T-helper 1 cell (primary cell): Measurements from ENCODE around the gene ERCC5.

Experiments used
- DNase-seq, 5 donors: peaks; one replicate each; pipeline ENCODE4 v3.0.0-alpha.2; 2012 to 2020

ERCC5 gene

DNA sequence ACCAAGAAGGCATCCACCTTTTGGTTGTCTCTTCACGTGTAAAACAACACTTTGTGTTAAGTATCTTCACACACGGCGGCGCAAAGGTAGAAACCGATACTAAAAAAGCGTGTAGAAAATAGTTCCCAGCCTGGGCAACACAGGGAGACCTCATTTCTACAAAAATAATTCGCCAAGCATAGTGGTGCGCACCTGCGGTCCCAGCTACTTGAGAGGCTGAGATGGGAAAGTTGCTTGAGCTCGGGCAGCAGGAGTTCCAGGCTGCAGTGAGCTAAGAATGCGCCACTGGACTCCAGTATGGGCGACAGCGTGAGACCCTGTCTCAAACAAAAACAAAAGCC, 573 bp upstream of the ERCC5 start:
- DNase-seq: no peak

DNA sequence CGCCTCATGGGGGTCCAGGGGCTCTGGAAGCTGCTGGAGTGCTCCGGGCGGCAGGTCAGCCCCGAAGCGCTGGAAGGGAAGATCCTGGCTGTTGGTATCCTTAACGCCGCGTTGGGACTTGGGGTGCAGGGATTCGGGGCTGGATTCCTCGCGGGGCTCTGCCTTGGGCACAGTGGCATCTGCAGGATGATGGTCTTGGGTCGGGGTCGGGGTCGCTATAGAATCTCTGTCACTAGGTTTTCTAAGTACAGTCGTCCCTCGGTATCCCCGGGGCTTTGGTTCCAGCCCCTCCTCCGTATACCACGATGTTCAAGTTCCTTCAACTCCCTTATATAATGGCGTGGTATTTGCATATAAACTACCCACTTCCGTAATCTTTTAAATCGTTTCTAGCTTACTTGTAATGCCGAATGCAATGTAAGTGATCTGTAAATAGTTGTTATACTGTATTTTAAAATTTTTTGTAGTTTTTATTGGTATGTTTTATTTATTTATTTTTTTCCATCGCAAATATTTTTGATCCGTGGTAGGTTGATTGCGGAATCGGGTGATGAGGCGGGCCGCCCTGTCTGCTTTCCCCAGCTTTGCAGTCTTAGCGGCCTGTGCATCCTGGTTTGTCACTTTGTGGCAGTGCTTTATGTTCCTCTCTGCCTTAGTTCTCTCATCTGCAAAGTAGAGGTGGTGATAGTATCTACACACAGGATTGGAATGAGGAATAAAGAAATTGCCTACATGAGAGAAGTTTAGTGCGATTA, 606 bp downstream of the ERCC5 start:
- peak in 4 of 5 donors; percentile 12 to 62 (median 38) for DNase-seq

DNA sequence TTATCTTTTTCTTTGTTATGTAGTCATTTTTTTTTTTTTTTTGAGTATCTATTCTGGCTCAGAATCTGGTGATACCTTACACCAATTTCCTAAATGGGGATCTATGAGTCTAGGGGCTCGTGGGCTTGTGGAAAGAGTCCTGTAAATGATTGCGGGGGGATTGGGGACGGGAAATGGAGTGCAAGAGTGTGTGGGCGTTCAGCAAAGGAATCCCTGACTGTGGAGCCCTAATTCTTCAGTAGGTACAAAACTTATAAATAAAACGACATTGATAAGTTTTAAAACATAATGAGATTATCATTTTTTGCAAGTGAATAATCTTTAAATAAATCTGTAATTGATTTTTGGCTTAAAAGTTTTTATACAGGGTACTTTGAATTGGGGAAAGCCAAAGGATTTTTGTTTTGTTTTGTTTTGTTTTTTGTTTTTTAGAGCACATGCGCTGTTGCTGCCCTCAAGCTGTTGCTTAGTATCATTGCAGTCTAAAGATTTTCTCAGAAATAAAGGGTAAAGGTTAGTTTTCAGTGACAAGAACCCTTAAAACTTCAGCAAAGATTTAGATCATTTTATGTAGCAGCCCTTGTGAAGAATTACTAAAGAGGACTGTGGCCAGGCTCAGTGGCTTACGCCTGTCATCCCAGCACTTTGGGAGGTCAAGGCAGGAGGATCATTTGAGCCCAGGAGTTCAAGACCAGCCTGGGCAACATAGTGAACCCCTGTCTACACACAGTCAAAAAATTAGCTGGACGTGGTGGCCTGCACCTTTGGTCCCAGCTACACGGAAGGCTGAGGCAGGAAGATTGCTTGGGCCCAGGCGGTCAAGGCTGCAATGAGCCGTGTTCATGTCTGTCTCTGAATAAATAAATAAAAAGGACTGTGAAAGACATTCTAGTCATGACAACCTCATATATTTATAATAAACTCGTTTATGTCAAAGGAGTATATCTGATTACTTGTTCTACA, 1.7 kb downstream of the ERCC5 start:
- DNase-seq: peak in 1 of 5 donors; percentile 41

DNA sequence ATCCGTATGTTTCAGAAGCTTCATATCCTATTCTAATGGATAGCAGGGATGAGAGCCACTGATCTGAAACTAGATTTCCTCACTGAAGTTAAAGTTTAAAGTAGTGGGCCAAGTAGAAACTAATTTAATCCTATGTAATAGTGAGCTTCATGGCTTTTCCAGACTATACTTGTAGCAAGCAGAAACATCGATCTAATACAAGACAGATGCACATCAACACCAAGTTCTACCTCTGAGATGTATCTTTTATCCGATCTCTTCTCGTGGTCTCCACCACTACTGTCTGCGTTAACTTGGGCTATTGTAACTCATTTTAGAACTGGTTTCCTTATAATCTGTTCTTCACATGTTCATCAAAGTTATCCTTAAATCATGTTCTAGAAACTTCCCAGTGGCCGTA, 3.1 kb downstream of the ERCC5 start:
- DNase-seq: no peak

DNA sequence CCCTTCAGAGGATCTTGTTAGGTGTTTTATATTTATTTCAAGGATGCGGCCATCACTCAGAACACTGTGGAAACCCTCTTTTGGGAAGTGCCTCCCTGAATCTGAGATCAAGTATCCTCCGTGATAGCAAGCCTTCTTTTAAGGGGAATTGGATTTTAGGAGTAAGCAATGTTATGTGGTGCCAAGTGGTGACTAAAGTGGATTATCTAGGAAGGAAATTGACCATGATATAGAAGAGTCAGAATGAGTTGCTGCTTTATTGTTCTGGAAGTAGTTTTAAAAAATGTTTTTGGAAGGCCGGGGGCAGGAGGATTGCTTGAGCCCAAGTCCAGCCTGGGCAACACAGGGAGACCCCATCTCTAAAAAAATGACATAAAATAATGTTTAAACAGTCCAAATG, 6.7 kb downstream of the ERCC5 start:
- no peak for DNase-seq

DNA sequence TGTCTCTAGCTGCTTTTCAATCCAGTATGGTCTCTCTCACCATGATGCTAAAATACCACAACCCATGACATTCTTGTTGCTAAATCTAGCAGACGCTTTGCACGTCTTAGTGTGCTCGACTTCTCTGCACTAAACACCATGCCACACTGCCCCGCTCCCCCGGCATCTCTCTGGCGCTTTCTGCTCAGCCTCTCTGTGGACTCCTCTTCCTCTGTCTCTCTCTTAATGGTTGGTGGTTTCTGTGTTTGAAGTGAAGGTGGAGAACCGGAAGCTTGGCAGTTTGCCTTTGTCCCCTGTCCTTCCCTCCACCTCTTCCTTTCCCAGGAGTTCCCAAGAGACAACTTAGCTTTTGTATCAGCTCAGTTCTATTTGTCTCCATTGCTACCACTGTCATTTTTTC, 8.8 kb downstream of the ERCC5 start:
- DNase-seq: no peak

DNA sequence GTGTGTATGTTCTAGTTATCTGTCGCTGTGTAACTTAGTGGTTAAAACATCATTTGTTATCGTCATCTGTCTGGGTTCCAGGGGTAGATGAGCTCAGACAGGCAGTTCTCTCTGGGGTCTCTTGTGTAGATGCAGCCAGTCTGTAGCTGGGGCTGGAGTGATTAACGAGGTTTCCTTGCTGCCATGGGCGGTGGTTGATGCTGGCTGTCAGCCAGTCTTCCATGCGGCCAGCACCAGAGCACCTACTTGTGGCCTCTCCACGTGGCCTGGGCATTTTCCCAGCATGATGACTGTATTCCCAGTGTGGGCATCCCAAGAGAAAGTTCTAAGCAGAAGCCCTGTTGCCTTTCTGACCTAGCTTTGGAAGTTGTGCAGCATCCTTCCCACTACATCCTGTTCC, 10.7 kb downstream of the ERCC5 start:
- DNase-seq: no peak

DNA sequence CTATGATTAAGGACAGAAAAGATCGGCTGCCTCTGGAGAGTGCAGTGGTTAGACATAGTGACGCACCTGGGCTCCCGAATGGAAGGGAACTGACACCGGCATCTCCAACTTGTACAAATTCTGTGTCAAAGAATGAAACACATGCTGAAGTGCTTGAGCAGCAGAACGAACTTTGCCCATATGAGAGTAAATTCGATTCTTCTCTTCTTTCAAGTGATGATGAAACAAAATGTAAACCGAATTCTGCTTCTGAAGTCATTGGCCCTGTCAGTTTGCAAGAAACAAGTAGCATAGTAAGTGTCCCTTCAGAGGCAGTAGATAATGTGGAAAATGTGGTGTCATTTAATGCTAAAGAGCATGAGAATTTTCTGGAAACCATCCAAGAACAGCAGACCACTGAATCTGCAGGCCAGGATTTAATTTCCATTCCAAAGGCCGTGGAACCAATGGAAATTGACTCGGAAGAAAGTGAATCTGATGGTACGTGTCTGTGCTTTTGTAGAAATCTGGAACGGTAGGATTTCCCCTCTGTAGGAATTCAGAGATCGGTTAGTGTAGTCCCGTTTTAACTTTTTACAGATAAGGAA, 16.9 kb downstream of the ERCC5 start:
- DNase-seq: no peak

DNA sequence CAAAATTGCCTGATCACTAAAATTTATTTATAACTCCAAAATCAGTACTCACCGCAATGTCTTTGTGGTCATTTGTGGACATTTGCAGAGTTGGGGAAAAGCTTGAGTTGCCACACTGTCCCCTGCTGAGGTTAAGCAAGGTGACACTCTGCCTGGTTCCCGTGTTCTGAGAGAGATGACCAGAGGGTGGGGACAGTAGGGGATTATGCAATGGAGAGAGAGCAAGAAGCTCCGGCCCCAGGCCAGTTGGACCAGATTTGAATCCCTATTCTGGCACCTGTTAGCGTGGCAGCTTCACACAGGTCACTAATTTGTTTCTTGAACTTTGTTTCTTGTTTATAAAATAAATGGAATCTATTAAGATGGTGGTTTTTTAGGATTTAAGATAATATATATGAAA, 17.8 kb downstream of the ERCC5 start:
- DNase-seq: no peak

DNA sequence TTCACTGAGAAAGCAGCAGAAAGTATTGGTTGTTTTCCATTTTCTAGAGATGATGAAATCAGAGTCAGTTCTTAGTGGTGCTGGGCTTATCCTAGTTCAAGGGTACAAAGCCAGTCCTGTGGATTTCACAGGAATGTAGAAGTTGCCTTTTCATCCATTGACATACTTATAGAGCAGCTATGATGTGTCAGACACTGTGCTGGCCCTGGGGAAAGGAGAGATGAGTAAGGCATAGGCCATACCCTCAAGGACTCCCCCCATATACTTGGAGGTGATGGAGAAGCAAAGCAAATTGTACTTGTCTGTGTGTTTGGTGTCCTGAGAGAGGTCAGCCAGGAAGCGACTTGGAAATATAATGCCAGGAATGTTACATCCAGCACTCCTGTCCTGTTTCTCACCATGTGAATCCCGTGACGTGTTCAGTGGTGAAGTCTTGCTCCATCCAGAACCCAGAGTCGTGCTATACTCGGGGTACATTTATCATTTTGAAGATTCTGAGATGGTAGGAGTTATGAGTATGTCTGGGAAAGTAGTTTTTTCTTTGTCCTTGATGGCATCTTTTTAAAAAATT, 22.6 kb downstream of the ERCC5 start:
- no peak for DNase-seq

DNA sequence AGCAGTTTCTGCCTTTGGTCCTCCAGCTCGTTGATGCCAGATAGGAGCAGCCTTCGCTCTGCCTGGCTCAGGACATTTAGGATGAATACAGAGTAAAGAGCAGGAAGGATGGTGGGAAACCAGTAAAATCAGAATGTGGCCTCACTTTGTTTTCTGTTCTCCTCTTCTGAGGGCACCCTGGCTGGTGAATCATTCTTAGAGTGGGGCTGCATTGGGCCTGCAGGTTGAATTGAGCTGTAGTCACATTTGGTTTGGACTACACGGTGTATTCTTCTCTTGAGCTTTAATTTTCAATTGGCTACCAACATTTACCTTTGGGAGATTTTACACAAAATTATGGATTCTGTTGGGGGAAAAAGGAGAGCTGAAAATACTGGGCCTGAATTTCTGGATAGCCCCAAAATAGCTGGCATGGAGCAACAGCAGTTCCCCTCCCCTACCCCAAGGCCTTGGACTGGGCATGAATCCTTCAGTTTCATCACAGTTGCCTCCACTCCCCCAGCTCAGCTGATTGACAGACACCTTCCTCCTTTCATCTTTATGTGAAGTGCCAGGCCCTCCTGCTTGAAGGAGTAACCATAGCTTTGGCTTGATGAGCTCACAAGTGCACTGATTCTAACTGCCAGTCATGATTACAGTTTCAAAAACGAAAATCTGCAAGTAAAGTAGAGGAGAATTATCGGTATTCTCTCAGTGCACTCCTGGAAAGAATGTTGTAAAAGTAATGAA, 24.3 kb downstream of the ERCC5 start:
- DNase-seq: no peak

DNA sequence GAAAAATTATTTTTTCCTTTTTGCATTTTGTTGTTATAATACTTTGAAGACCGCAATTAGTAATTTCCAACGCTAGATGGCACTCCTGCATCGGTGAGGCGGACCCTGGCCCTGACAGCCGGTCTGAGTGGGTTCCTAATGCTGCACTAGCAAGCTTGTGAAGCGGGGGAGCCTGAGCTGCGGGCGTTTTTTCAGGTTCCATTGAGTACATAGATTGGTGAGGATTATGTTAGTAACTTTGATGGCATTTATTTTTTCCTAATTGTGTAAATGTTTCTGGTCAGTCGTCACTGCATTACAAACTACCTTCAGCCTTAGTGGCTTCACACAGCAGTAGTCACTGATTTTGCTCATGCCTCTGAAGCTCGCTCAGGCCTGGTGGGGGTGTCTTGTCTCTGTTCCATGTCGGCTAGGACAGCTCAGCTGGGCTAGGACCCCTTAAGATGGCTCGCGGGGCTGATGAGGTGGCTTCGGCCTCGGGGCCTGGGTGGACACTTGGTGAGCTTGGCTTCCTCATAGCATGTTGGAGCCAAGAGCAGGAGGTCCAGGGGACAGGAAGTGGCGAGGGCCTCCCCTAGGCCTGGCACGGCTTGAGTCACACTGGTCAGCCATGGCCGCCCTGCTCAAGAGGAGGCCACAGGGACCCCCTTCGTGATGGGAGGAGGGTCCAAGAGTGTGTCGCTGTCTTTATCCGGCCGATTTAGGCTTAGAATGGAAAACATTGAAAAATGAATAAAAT, 25.0 kb downstream of the ERCC5 start:
- peak in 4 of 5 donors; percentile 19 to 45 (median 31) for DNase-seq

DNA sequence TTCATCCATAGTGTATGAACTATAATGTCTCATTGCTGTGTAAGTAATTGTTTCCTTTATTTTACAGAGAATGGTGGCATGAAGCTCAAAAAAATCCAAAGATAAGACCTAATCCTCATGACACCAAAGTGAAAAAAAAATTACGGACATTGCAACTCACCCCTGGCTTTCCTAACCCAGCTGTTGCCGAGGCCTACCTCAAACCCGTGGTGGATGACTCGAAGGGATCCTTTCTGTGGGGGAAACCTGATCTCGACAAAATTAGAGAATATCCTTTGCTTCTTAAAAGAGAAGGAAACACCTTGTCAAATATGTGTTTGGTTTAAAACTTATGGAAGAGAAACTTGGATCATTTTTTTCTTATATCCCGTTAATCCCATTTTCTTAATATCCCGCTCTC, 26.3 kb downstream of the ERCC5 start:
- no peak for DNase-seq

DNA sequence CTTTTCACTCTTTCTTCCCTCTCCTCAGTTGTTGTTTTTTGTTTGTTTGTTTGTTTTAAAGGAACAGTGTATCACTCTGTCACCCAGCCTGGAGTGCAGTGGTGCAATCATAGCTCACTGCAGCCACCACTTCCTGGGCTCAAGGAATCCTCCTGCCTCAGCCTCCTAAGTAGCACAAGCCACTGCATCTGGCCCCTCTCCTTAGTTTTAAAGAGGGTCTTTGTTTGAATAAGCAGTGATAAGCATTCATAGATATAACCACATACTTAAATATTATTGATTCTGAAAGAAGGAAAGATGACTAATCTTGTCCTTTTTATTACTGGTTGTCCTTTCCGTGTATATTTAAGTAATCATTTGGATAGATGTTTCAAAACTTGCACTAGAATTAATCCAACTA, 26.7 kb downstream of the ERCC5 start:
- peak in 1 of 5 donors; percentile 5 for DNase-seq

DNA sequence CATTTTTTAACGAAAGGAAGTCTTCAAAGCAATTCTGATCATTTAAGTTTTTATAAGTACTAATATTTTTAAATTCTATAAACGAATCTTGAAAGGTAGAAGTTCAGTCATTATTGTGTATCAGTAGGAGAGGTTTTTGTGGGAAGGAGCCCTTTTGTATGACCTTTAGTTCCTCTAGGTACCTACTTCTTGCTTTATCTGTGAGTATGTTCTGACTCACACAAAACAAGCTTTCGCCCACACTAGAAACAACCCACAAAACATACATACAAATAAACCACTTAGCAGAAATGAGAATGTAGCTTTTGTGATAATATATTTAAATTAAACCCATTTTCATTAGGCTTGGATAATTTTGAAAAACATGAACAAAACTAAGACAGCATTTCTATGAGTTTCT, 27.8 kb downstream of the ERCC5 start:
- peak in 1 of 5 donors; percentile 12 for DNase-seq

DNA sequence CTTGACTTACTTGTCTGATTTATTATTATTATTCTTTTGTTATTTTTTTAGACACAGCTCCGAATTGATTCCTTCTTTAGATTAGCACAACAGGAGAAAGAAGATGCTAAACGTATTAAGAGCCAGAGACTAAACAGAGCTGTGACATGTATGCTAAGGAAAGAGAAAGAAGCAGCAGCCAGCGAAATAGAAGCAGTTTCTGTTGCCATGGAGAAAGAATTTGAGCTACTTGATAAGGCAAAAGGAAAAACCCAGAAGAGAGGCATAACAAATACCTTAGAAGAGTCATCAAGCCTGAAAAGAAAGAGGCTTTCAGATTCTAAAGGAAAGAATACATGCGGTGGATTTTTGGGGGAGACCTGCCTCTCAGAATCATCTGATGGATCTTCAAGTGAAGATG, 29.4 kb downstream of the ERCC5 start:
- no peak for DNase-seq

DNA sequence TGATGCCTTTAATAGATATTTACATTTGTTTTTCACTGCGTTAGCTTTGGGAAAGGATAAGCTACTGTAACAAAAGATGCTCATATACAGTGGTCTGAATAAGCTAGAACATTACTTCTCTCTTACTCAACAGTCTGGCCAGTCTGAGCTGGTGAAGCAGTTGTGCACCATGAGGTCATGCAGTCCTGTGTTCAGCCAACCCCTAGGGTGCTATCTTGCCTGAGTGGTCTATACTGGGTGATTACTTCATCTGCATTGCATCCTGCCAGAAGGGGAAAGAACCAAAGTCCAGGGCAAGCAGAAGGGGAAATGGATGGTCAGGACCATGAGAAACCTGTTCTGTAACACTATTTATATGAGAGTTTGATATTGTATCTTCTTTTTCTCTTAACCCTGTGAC, 31.5 kb downstream of the ERCC5 start:
- no peak for DNase-seq

DNA sequence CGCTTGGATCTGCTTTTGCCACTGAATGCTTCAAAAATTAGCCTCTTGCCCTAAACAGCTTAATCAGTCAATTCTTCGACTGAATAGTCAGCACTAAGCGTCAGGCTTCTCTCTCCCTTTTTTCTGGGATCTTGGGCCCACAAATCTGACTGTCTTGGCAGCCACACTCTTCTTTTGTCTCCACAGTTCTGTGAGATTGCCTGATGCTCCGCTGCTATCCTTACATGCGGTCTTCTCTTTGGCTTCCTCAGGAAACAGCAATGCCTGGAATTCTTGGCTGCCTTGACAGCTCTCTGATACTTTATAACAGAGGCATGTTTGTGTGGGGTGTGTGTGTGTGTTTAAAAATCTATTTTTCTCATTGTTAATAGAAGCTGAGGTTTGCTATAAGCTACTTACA, 32.6 kb downstream of the ERCC5 start:
- no peak for DNase-seq

DNA sequence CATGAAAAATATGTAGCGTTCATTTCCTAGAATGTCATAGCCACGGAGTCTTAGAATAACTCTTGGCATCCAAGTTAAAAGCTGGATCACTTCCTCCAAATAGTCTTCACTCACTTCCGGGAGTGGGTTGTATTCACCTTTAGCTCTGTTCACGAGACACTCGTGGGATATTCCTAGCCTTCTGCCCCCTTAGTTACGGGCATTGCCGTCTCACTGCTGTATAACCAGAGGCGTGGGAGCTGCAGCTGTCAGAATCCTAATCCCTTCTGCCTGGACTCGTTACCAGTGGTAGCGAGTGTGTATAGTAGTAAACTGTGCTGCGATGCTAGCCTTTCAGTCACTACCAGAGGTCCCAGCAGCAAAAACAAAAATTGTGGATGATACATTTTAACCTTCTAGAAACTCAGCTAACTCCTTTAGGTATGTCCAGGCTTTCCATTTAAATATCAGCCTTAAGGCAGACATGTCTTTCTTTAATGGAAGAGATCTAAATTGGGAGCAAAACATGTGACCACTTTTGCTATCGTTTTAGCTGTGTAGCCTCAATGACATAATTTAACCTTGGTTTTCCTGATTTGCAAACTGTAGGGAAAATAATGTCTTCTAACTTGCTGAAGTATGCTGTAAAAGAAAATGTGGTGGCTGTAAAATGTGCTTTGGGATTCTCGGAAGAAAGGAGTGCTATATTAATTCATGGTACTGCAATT, 34.1 kb downstream of the ERCC5 start:
- DNase-seq: no peak

DNA sequence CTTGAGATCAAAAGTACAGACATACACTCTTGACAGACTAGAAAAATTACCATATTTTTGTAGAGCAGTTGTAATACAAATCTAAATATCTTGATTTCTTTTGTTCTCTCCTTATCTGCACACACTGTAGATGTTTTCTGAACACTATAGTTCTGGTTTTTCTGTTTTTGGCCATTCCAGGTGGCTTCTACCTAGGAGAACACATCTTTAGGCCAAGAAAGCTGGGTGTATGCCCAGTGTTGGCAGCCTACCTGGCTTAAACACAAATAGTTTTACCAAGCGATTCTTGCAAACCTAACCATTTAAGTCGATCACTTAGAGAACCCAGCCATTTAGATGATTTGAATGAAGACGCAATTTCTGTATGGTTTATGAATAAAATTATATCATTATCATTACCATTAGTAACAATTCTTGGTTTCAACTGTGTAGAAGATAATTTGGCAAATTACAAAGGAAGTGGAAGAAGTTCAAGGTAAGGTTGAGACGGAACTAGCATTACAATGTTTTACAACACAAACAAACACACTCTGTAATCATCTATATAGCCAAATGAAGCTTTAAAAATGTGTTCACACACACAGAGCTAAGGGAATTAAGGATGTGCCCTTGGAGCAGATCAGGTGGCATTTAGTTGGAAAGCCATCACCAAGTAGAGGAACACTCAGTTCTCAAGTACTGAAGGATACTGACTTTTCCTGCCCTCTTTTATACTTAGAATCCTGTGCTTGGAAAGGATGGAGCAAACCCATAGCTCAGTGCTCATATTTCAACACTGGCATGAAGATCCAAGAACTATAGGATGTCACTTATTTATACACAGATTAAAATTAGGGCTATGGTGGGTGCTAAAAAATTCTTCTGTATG, 36.2 kb downstream of the ERCC5 start:
- no peak for DNase-seq
